GM12878 (cell line): Measurements from ENCODE around the gene SLC25A48. TPM values are rescaled to one million over a fixed set of nuclear protein-coding genes. Genes with fewer than 3 reads are reported as not detected.

Source experiments
- ATAC-seq: fragments of 200-7000 bp; cut with Tn5 transposase; 3 replicates; pipeline ENCODE4 v1.9.1; 2020; ENCODE audit warnings: mild to moderate bottlenecking, moderate library complexity
- BruUV-seq: library from RNA; stranded (reverse); fragments of 400-500 nt; replicated peaks from 2 replicates; lab custom pipeline; 2021; lab: Mats Ljungman, UMichigan
- CTCF ChIA-PET: fragments of 300-600 bp; sonication (Branson Sonifier 250); formaldehyde crosslinking; extraction: SDS; loops from one replicate; lab custom pipeline; 2021; ENCODE audit warnings: inconsistent platforms; lab: Yijun Ruan, JAX
- POLR2A ChIA-PET: fragments of 350-600 bp; formaldehyde crosslinking; extraction: SDS; loops from one replicate; lab custom pipeline; 2021; ENCODE audit warnings: inconsistent platforms; lab: Charles Lee
- RAD21 ChIA-PET: fragments of 300-600 bp; sonication (Branson Sonifier 250); formaldehyde crosslinking; loops from one replicate; lab custom pipeline; 2023; ENCODE audit warnings: antibody characterized with exemption; ENCODE audit not compliant: unreplicated experiment; lab: Charles Lee
- SMC1A ChIA-PET: fragments of 300-600 bp; sonication (Branson Sonifier 250); formaldehyde crosslinking; loops from one replicate; lab custom pipeline; 2023; ENCODE audit not compliant: unreplicated experiment, uncharacterized antibody; lab: Charles Lee
- DNase-seq: peaks from one replicate; pipeline ENCODE4 v3.0.0-alpha.2; 2011; ENCODE audit warnings: low read depth, low spot score
- FAIRE-seq: peaks from 3 replicates; lab custom pipeline; 2011; peaks lifted over from hg19 to GRCh38; lab: Jason Lieb, UNC
- H2AFZ ChIP-seq: 2 replicates; pipeline ENCODE4 v1.6.0; 2011; ENCODE audit warnings: low read depth, low read length, control low read depth; ENCODE audit not compliant: control insufficient read depth
- H3K27ac ChIP-seq: 2 replicates; pipeline ENCODE4 v1.5.1; 2011; ENCODE audit warnings: control low read depth; ENCODE audit not compliant: control insufficient read depth, insufficient read depth
- H3K27me3 ChIP-seq, 2 experiments: replicated peaks in 1 of 2; 2 replicates each; pipeline versions ENCODE4 v1.6.0 to v1.6.1; 2011; ENCODE audit warnings: low read length in 1 of 2; ENCODE audit not compliant: control insufficient read depth in 2 of 2, insufficient read depth in 2 of 2
- H3K36me3 ChIP-seq, 2 experiments: 2 replicates each; pipeline ENCODE4 v1.5.1; 2011; ENCODE audit warnings: low read length in 1 of 2; ENCODE audit not compliant: control insufficient read depth in 2 of 2, insufficient read depth in 2 of 2
- H3K4me1 ChIP-seq: 2 replicates; pipeline ENCODE4 v1.6.1; 2011; ENCODE audit warnings: mild to moderate bottlenecking, low read length, moderate library complexity, mixed read lengths; ENCODE audit not compliant: control insufficient read depth, insufficient read depth
- H3K4me2 ChIP-seq: 2 replicates; pipeline ENCODE4 v1.6.0; 2011; ENCODE audit warnings: control low read depth; ENCODE audit not compliant: control insufficient read depth, insufficient read depth
- H3K4me3 ChIP-seq: fragments of 200-600 bp; sonication (generic); 2 replicates; pipeline ENCODE4 v1.5.1; 2016
- H3K79me2 ChIP-seq: 2 replicates; pipeline ENCODE4 v1.6.0; 2011; ENCODE audit warnings: low read length; ENCODE audit not compliant: control insufficient read depth, insufficient read depth
- H3K9ac ChIP-seq: 2 replicates; pipeline ENCODE4 v1.8.0; 2011; ENCODE audit warnings: low read length, control low read depth, mixed read lengths; ENCODE audit not compliant: control insufficient read depth, insufficient read depth
- H3K9me3 ChIP-seq: replicated peaks from 3 replicates; pipeline ENCODE4 v1.5.1; 2011; ENCODE audit warnings: mild to moderate bottlenecking, low read length; ENCODE audit not compliant: control insufficient read depth, insufficient read depth
- H4K20me1 ChIP-seq: 2 replicates; pipeline ENCODE4 v1.6.0; 2011; ENCODE audit not compliant: control insufficient read depth, insufficient read depth
- ATF7 ChIP-seq: fragments of 450-650 bp; IDR thresholded peaks from 2 replicates; pipeline ENCODE4 v1.6.1; 2016; ENCODE audit warnings: low read depth, mild to moderate bottlenecking
- CHD4 ChIP-seq: fragments of 200-600 bp; sonication (generic); IDR thresholded peaks from 2 replicates; pipeline ENCODE4 v1.6.1; 2016; ENCODE audit warnings: mild to moderate bottlenecking
- MEF2B ChIP-seq: fragments of 450-650 bp; IDR thresholded peaks from 2 replicates; pipeline ENCODE4 v1.6.1; 2018; ENCODE audit warnings: mild to moderate bottlenecking, moderate library complexity; ENCODE audit not compliant: partially characterized antibody, poor library complexity, severe bottlenecking
- SP1 ChIP-seq: IDR thresholded peaks from one replicate; pipeline ENCODE4 v1.6.1; 2011; ENCODE audit warnings: low read depth, low read length
- SUPT20H ChIP-seq: IDR thresholded peaks from 2 replicates; pipeline ENCODE4 v1.6.1; 2011; ENCODE audit warnings: low read depth, mild to moderate bottlenecking, low read length, moderate library complexity, borderline replicate concordance; ENCODE audit not compliant: control insufficient read depth
- ZNF274 ChIP-seq: IDR thresholded peaks from one replicate; pipeline ENCODE4 v1.8.0; 2011; ENCODE audit not compliant: insufficient read length, insufficient read depth
- ZNF384 ChIP-seq: IDR thresholded peaks from 2 replicates; pipeline ENCODE4 v1.6.1; 2012; ENCODE audit warnings: low read depth, mild to moderate bottlenecking, low read length, improper control_type of control experiment, borderline replicate concordance
- WGBS: methylation state at CpG from one replicate; pipeline ENCODE4 v1.1.6; 2016; ENCODE audit warnings: low lambda C conversion rate; ENCODE audit not compliant: insufficient replicate concordance, insufficient coverage; ENCODE audit errors: missing lambda C conversion rate; 5-methylcytosine and 5-hydroxymethylcytosine counted together
- in situ Hi-C: fragments of 300-500 bp; cut with MboI; formaldehyde crosslinking; loops from 9 replicates; pipeline ENCODE4 v1.14.3; 2018; ENCODE audit warnings: mixed read lengths
- intact Hi-C: fragments of 100-400 bp; cut with micrococcal nuclease; formaldehyde crosslinking; loops from one replicate; pipeline ENCODE4 v1.14.2; 2022; ENCODE audit not compliant: unreplicated experiment
- polyA plus RNA-seq, 11 experiments: library from polyadenylated mRNA; depleted of rRNA in 4 of 11; unstranded in 6 of 11; stranded (reverse) in 5 of 11; fragments of >200 nt; fragmentation: Nextera tagmentation in 4 of 11; fragmentation: Illumina TruSeq in 1 of 11; extraction: Ambion mirVana in 4 of 11; extraction: Trizol in 1 of 11; gene quantifications; 1 replicate in 1 of 11; 2 replicates in 10 of 11; pipeline versions ENCODE4 v1.2.1 to v1.2.3, GENCODE V29; 2011 to 2016; ENCODE audit warnings: inconsistent platforms in 2 of 11, missing spikeins in 2 of 11, low read depth in 1 of 11
- total RNA-seq, 4 experiments: library from RNA; depleted of rRNA in 3 of 4; stranded (reverse); fragments of >200 nt in 3 of 4; fragmentation: Illumina TruSeq in 1 of 4; extraction: Trizol in 1 of 4; gene quantifications; 2 replicates each; pipeline versions ENCODE4 v1.2.1 to v1.2.3, GENCODE V29; 2013 to 2021

SLC25A48 gene
- total and polyA plus RNA-seq, 10 of the 15 experiments (the other 5 are each of a cell fraction or from before 2014, with no cell fraction given), result 0.06 TPM; not detected in 9

- H3K4me1 ChIP-seq, result no peaks in the 10 kb centered on the region
- intact Hi-C loops, result no loop called here
- BruUV-seq, result no TSS peak
- DNase-seq, result no peak
- no peak overlapping the region for H3K9ac ChIP-seq
- H3K27me3 ChIP-seq, result peaks cover 0 to 3% of the 10 kb centered on the region in 2 experiments; a peak in 2 of 4 replicates
- POLR2A ChIA-PET, result no interaction called here
- H3K36me3 ChIP-seq, result no peaks in the 10 kb centered on the region
- TF ChIP-seq SP1 (no peak), ATF7 (no peak), MEF2B (no peak), SUPT20H (no peak), CHD4 (no peak), ZNF384 (no peak), ZNF274 (no peak)
- TF ChIP-seq, all 136 proteins: peak for 0
- no peaks in the 10 kb centered on the region for H3K9me3 ChIP-seq
- no peak overlapping the region for H2AFZ ChIP-seq
- ATAC-seq, result no peak
- CTCF ChIA-PET, result interaction anchor here (1.3 kb wide), 1 partner anchor 258 kb away, joined by 3 read pairs; no protein-coding TSS in a partner anchor
- H3K4me3 ChIP-seq, result no peak overlapping the region
- in situ Hi-C loops, result no loop called here
- H4K20me1 ChIP-seq, result no peaks in the 10 kb centered on the region; the same call in 1 of the 2 replicates
- no peak overlapping the region for H3K4me2 ChIP-seq
- SMC1A ChIA-PET, result no interaction called here
- H3K27ac ChIP-seq, result no peak overlapping the region
- no peak for FAIRE-seq
- H3K79me2 ChIP-seq, result no peaks in the 10 kb centered on the region
- RAD21 ChIA-PET, result no interaction called here
- 2% methylated on average over 7 of the region's 7 CpGs for WGBS
Observed at GRCh38 chr5:135824541-135825041, 9.9 kb upstream of the SLC25A48 start.
